Measurements from ENCODE around the gene SSH2. TPM values are rescaled to one million over a fixed set of nuclear protein-coding genes. Genes with fewer than 3 reads are reported as not detected.
"Not testable (repeated sequence)": the region's sequence is repeated elsewhere in the genome, so short reads cannot be mapped to it uniquely, and the experiment has no call there.

The SSH2 gene
- total RNA-seq, 1 donor from 2014 or later, result 72.0 TPM

DNA sequence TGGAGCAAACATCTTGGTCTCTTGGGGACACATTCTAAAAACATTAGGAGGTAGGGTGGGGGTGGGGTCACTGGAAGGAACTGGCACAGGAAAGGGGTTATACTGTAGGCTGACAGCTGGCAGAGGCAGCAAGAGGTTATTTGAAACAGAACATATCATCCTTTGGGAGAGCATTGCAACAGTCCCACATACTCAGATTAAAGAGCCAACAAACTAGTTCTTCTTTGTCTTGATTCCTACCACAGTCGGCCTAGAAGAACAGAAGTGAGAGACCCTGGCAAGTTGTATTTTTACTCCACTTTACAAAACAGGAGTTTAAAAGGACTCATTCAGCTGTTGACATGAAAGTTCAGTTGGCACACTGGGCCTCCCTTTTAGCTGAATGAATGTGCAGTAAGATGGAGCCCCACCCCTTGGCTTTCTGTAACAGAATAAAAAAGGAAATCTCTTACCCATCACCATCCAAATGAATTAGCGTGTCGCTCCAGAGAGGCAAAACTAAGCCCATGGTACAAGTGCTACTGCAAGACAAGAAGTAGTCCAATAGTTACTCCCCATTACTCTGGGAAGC lies 252.7 kb downstream of the SSH2 start:
- Histone ChIP-seq H3K4me3 (no peak overlapping the region), H3K9me3 (no peaks in the 10 kb centered on the region), H3K4me1 (peaks cover 18% of the 10 kb centered on the region), H3K27ac (peak overlapping the region; percentile 31), H3K36me3 (peaks cover 42% of the 10 kb centered on the region), H3K27me3 (no peaks in the 10 kb centered on the region)
- TF ChIP-seq, protein P1, sequence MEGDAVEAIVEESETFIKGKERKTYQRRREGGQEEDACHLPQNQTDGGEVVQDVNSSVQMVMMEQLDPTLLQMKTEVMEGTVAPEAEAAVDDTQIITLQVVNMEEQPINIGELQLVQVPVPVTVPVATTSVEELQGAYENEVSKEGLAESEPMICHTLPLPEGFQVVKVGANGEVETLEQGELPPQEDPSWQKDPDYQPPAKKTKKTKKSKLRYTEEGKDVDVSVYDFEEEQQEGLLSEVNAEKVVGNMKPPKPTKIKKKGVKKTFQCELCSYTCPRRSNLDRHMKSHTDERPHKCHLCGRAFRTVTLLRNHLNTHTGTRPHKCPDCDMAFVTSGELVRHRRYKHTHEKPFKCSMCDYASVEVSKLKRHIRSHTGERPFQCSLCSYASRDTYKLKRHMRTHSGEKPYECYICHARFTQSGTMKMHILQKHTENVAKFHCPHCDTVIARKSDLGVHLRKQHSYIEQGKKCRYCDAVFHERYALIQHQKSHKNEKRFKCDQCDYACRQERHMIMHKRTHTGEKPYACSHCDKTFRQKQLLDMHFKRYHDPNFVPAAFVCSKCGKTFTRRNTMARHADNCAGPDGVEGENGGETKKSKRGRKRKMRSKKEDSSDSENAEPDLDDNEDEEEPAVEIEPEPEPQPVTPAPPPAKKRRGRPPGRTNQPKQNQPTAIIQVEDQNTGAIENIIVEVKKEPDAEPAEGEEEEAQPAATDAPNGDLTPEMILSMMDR (IDR thresholded peaks at IDR 0.05), result no peak
- DNase-seq, result no peak
- peak; percentile 41 for ATAC-seq
- intact Hi-C loops (cut with DNase I), result no loop called here

DNA sequence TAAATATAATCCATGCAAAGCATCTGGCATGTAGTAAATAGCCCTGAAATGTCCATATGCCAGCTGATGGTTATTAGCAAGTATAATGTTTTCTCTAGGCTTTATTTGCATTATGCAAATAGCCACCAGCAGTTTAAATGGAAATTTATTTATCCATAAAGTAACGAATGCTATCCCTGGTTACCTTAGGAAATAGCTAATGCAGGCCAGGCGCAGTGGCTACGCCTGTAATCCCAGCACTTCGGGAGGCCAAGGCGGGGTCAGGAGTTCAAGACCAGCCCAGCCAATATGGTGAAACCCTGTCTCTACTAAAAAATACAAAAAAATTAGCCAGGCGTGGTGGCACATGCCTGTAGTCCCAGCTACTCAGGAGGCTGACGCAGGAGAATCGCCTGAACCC lies 254.1 kb downstream of the SSH2 start:
- H3K4me1 ChIP-seq, result peaks cover 17% of the 10 kb centered on the region
- H3K27me3 ChIP-seq; ATAC-seq; H3K4me3 ChIP-seq; H3K9me3 ChIP-seq; H3K27ac ChIP-seq; DNase-seq; intact Hi-C loops (cut with DNase I): not testable (repeated sequence)
- H3K36me3 ChIP-seq, result peaks cover 56% of the 10 kb centered on the region

- no peaks in the 10 kb centered on the region for H3K9me3 ChIP-seq
- H3K36me3 ChIP-seq, result peaks cover 71% of the 10 kb centered on the region
- no peaks in the 10 kb centered on the region for H3K27me3 ChIP-seq
- no peak overlapping the region for H3K4me3 ChIP-seq
- intact Hi-C loops (cut with DNase I), result no loop called here
- TF ChIP-seq, protein P1 (IDR thresholded peaks at IDR 0.05), result no peak
- DNase-seq (no peak), ATAC-seq (no peak)
- no peak overlapping the region for H3K27ac ChIP-seq
- H3K4me1 ChIP-seq, result peaks cover 17% of the 10 kb centered on the region
Observed at GRCh38 chr17:29674281-29674680, 255.7 kb downstream of the SSH2 start.

DNA sequence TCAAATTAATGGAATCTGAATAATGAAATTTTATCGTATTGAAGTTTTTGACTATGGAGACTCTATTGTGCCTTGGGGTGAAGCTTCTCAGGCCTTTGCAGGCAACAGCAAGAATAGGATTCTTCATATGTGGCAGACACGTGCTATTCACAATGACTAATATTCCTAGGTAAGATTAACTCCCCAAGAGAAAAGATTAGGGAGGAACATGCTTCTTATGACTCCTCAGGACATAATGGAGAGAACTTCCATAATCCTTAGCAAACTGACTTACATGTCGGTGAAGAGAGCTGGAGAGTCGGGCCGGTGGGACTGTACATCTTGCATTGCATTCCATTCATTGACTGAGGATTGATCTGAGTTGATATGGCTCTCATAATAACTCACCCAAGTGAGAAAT lies 258.4 kb downstream of the SSH2 start:
- Histone ChIP-seq H3K27me3 (no peaks in the 10 kb centered on the region), H3K9me3 (no peaks in the 10 kb centered on the region), H3K27ac (no peak overlapping the region), H3K4me1 (peaks cover 4% of the 10 kb centered on the region), H3K4me3 (no peak overlapping the region), H3K36me3 (peaks cover 87% of the 10 kb centered on the region)
- TF ChIP-seq, protein P1 (IDR thresholded peaks at IDR 0.05), result no peak
- no peak for DNase-seq
- ATAC-seq, result no peak
- intact Hi-C loops (cut with DNase I), result no loop called here

DNA sequence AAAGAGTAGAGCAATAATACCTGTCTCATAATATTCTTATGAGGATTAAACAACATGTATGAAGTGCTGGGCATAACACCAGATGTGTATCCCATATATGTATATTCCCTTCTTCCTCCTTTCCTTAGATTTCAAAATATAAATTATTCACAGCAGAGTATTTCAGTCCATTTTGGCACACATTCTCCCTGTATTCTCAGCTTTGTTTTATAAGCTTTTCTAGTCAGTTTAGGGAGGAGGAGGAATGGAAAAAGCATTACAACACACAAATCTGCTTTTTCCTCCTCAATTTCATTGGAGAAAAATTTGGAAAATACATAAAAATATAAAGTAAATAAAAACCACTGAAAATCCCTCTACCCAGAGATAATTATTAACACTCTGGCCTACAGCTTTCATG lies 260.8 kb downstream of the SSH2 start:
- TF ChIP-seq, protein P1 (IDR thresholded peaks at IDR 0.05), result no peak
- H3K4me3 ChIP-seq, result no peak overlapping the region
- no peak for ATAC-seq
- H3K27me3 ChIP-seq, result no peaks in the 10 kb centered on the region
- no peak for DNase-seq
- intact Hi-C loops (cut with DNase I), result no loop called here
- no peaks in the 10 kb centered on the region for H3K4me1 ChIP-seq
- peaks cover 76% of the 10 kb centered on the region for H3K36me3 ChIP-seq
- no peak overlapping the region for H3K27ac ChIP-seq
- no peaks in the 10 kb centered on the region for H3K9me3 ChIP-seq

DNA sequence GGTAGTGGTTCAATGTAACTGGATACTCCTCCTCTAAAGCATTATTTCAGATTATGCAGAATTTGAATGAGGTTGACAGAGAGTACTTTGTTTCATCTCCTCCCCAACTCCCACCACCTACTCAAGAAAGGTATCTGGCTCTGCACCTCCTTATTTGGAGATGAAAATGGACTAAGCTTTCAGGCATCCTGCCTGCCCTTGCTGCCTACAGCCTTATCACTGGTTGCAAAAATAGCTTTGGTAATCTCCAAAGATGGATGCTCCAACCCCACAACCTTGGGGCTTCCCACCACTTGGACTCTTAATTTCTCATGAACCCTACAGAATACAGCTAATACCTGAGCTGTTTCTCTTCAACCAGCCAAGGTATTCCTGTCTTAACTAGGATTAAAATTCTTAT lies 262.1 kb downstream of the SSH2 start:
- Histone ChIP-seq H3K4me1 (peaks cover 3% of the 10 kb centered on the region), H3K9me3 (no peaks in the 10 kb centered on the region), H3K4me3 (no peak overlapping the region), H3K27ac (peak overlapping the region; percentile 8), H3K36me3 (peaks cover 76% of the 10 kb centered on the region), H3K27me3 (no peaks in the 10 kb centered on the region)
- no peak for ATAC-seq
- intact Hi-C loops (cut with DNase I), result no loop called here
- DNase-seq, result no peak
- TF ChIP-seq, protein P1 (IDR thresholded peaks at IDR 0.05), result no peak
